IMR-90 (cell line): ENCODE data around the gene DYNLRB2. TPM values are rescaled to one million over a fixed set of nuclear protein-coding genes. Genes with fewer than 3 reads are reported as not detected.

ENCODE experiments used
- ATAC-seq: fragments of 200-7000 bp; cut with Tn5 transposase; 2 replicates; pipeline ENCODE4 v1.9.1; 2020; ENCODE audit warnings: low read depth, mild to moderate bottlenecking, moderate library complexity
- BruUV-seq: library from RNA; stranded (reverse); fragments of 400-500 nt; replicated peaks from 2 replicates; lab custom pipeline; 2021; lab: Mats Ljungman, UMichigan
- CTCF ChIA-PET: fragments of 300-600 bp; formaldehyde crosslinking; extraction: SDS; loops from one replicate; lab custom pipeline; 2021; ENCODE audit warnings: antibody characterized with exemption; lab: Yijun Ruan, JAX
- POLR2A ChIA-PET: fragments of 300-600 bp; sonication (Branson Sonifier 250); formaldehyde crosslinking; loops from one replicate; lab custom pipeline; 2022; ENCODE audit warnings: antibody characterized with exemption; ENCODE audit not compliant: unreplicated experiment; lab: Charles Lee
- DNase-seq: peaks from one replicate; pipeline ENCODE4 v3.0.0; 2013
- H2AFZ ChIP-seq: replicated peaks from 2 replicates; pipeline ENCODE3; 2013; ENCODE audit warnings: low read length, mild to moderate bottlenecking; ENCODE audit not compliant: poor library complexity
- H2AK5ac ChIP-seq: 2 replicates; pipeline ENCODE4 v1.6.1; 2013; ENCODE audit warnings: low read depth, low read length, inconsistent platforms
- H2AK9ac ChIP-seq: replicated peaks from 2 replicates; pipeline ENCODE3; 2013; ENCODE audit warnings: mild to moderate bottlenecking, low read depth, low read length, moderate library complexity; ENCODE audit not compliant: poor library complexity
- H2BK120ac ChIP-seq: 2 replicates; pipeline ENCODE4 v1.6.1; 2013; ENCODE audit warnings: low read depth, low read length, inconsistent platforms
- H2BK15ac ChIP-seq: 3 replicates; pipeline ENCODE4 v1.6.1; 2013; ENCODE audit warnings: low read depth, low read length, inconsistent platforms
- H2BK20ac ChIP-seq: 2 replicates; pipeline ENCODE4 v1.6.1; 2013; ENCODE audit warnings: low read depth, mild to moderate bottlenecking, inconsistent platforms, low read length, moderate library complexity
- H2BK5ac ChIP-seq: 2 replicates; pipeline ENCODE4 v1.6.1; 2013; ENCODE audit warnings: mild to moderate bottlenecking, low read depth, low read length, inconsistent platforms; ENCODE audit not compliant: poor library complexity, severe bottlenecking
- H3K14ac ChIP-seq: replicated peaks from 2 replicates; pipeline ENCODE4 v1.6.1; 2013; ENCODE audit warnings: low read depth, low read length, inconsistent platforms
- H3K18ac ChIP-seq: 2 replicates; pipeline ENCODE4 v1.6.1; 2013; ENCODE audit warnings: low read depth, low read length, control low read depth
- H3K23ac ChIP-seq: 2 replicates; pipeline ENCODE4 v1.6.1; 2013; ENCODE audit warnings: low read depth, low read length, inconsistent platforms
- H3K27ac ChIP-seq: 2 replicates; pipeline ENCODE4 v1.5.1; 2013; ENCODE audit warnings: mild to moderate bottlenecking, control low read depth, low read length; ENCODE audit not compliant: insufficient read depth
- H3K27me3 ChIP-seq: 2 replicates; pipeline ENCODE4 v1.6.1; 2013; ENCODE audit warnings: low read length; ENCODE audit not compliant: control insufficient read depth, insufficient read depth
- H3K36me3 ChIP-seq: 2 replicates; pipeline ENCODE4 v1.6.1; 2013; ENCODE audit warnings: low read length, mixed read lengths; ENCODE audit not compliant: control insufficient read depth, insufficient read depth
- H3K4ac ChIP-seq: 2 replicates; pipeline ENCODE4 v1.6.1; 2013; ENCODE audit warnings: low read depth, low read length, inconsistent platforms
- H3K4me1 ChIP-seq: 2 replicates; pipeline ENCODE4 v1.6.1; 2013; ENCODE audit warnings: low read length, mixed read lengths; ENCODE audit not compliant: control insufficient read depth, insufficient read depth
- H3K4me2 ChIP-seq: 2 replicates; pipeline ENCODE4 v1.6.1; 2013; ENCODE audit warnings: low read depth, mild to moderate bottlenecking, control low read depth, low read length, moderate library complexity
- H3K4me3 ChIP-seq: 2 replicates; pipeline ENCODE4 v1.5.1; 2013; ENCODE audit warnings: low read depth, mild to moderate bottlenecking, control low read depth, low read length, moderate library complexity; ENCODE audit not compliant: insufficient read depth
- H3K56ac ChIP-seq: 2 replicates; pipeline ENCODE4 v1.6.1; 2013; ENCODE audit warnings: low read length, inconsistent platforms; ENCODE audit not compliant: insufficient read depth; ENCODE audit errors: extremely low read depth
- H3K79me1 ChIP-seq, 2 experiments: 2 replicates each; pipeline ENCODE4 v1.6.1; 2013; ENCODE audit warnings: low read length in 2 of 2, inconsistent platforms in 1 of 2, low read depth in 1 of 2
- H3K9ac ChIP-seq: 2 replicates; pipeline ENCODE4 v1.6.1; 2013; ENCODE audit warnings: low read depth, low read length, control low read depth
- H3K9me1 ChIP-seq: 2 replicates; pipeline ENCODE4 v1.6.1; 2013; ENCODE audit warnings: low read length, inconsistent platforms; ENCODE audit not compliant: insufficient read depth
- H3K9me3 ChIP-seq: 2 replicates; pipeline ENCODE4 v1.6.1; 2013; ENCODE audit warnings: low read length; ENCODE audit not compliant: control insufficient read depth, insufficient read depth
- H4K20me1 ChIP-seq: 2 replicates; pipeline ENCODE4 v1.6.1; 2013; ENCODE audit warnings: low read length, inconsistent platforms; ENCODE audit not compliant: insufficient read depth
- H4K5ac ChIP-seq: 2 replicates; pipeline ENCODE4 v1.6.1; 2013; ENCODE audit warnings: mild to moderate bottlenecking, low read depth, low read length, control low read depth
- H4K8ac ChIP-seq, 2 experiments: 2 replicates each; pipeline ENCODE4 v1.6.1; 2013; ENCODE audit warnings: low read depth in 2 of 2, low read length in 2 of 2, control low read depth in 1 of 2, inconsistent platforms in 1 of 2
- H4K91ac ChIP-seq: 2 replicates; pipeline ENCODE4 v1.6.1; 2013; ENCODE audit warnings: low read depth, low read length, inconsistent platforms; ENCODE audit not compliant: insufficient read depth
- BHLHE40 ChIP-seq: fragments of 150-350 bp; IDR thresholded peaks from 2 replicates; pipeline ENCODE4 v1.6.1; 2016; ENCODE audit warnings: mild to moderate bottlenecking, low read depth, low read length
- CEBPB ChIP-seq: IDR thresholded peaks from 2 replicates; pipeline ENCODE4 v1.6.1; 2012; ENCODE audit warnings: low read depth, low read length, improper control_type of control experiment
- CHD1 ChIP-seq: IDR thresholded peaks from 2 replicates; pipeline ENCODE4 v1.6.1; 2012; ENCODE audit warnings: low read depth, low read length, improper control_type of control experiment
- FOS ChIP-seq: fragments of 150-350 bp; IDR thresholded peaks from 2 replicates; pipeline ENCODE4 v1.6.1; 2016; ENCODE audit warnings: low read depth, low read length
- MAFK ChIP-seq: IDR thresholded peaks from 2 replicates; pipeline ENCODE4 v1.6.1; 2012; ENCODE audit warnings: low read depth, low read length, improper control_type of control experiment
- MAZ ChIP-seq: IDR thresholded peaks from 2 replicates; pipeline ENCODE4 v1.6.1; 2012; ENCODE audit warnings: low read depth, mild to moderate bottlenecking, low read length, improper control_type of control experiment, moderate library complexity, borderline replicate concordance
- MXI1 ChIP-seq: IDR thresholded peaks from 2 replicates; pipeline ENCODE4 v1.6.1; 2012; ENCODE audit warnings: low read depth, mild to moderate bottlenecking, low read length, moderate library complexity, borderline replicate concordance
- NFE2L2 ChIP-seq: fragments of 150-350 bp; IDR thresholded peaks from 2 replicates; pipeline ENCODE4 v1.6.1; 2016; ENCODE audit warnings: low read depth, mild to moderate bottlenecking, low read length
- POLR2A ChIP-seq: IDR thresholded peaks from 2 replicates; pipeline ENCODE4 v1.6.1; 2012; ENCODE audit warnings: mild to moderate bottlenecking, low read depth, low read length
- RAD21 ChIP-seq: IDR thresholded peaks from 2 replicates; pipeline ENCODE4 v1.6.1; 2012; ENCODE audit warnings: low read length, improper control_type of control experiment
- RCOR1 ChIP-seq: IDR thresholded peaks from 2 replicates; pipeline ENCODE4 v1.6.1; 2012; ENCODE audit warnings: mild to moderate bottlenecking, low read length, improper control_type of control experiment; ENCODE audit not compliant: insufficient replicate concordance
- RFX5 ChIP-seq: IDR thresholded peaks from 2 replicates; pipeline ENCODE4 v1.8.0; 2012; ENCODE audit warnings: low read depth, mild to moderate bottlenecking, low read length, moderate library complexity
- SMC3 ChIP-seq: fragments of 150-350 bp; IDR thresholded peaks from 2 replicates; pipeline ENCODE4 v1.6.1; 2016; ENCODE audit warnings: low read depth, mild to moderate bottlenecking, antibody characterized with exemption, low read length, moderate library complexity
- WGBS, 2 experiments: methylation state at CpG; one replicate each; pipeline versions ENCODE4 v1.1.5 to v1.1.7; 2013; ENCODE audit warnings: missing lambda C conversion rate in 2 of 2; ENCODE audit not compliant: insufficient read length in 1 of 2; ENCODE audit errors: extremely low coverage in 2 of 2; 5-methylcytosine and 5-hydroxymethylcytosine counted together
- dilution Hi-C: fragments of 300-500 bp; cut with HindIII; formaldehyde crosslinking; loops from one replicate; pipeline ENCODE4 v1.14.3; 2018; ENCODE audit warnings: low sequenced_read_pairs; ENCODE audit not compliant: unreplicated experiment
- in situ Hi-C: fragments of 300-500 bp; cut with MboI; formaldehyde crosslinking; loops from 3 replicates; pipeline ENCODE4 v1.14.3; 2019; ENCODE audit warnings: low sequenced_read_pairs, inconsistent platforms, mixed read lengths
- intact Hi-C: fragments of 100-400 bp; cut with micrococcal nuclease; formaldehyde crosslinking; loops from 2 replicates; pipeline ENCODE4 v1.10.0; 2022
- polyA plus RNA-seq, 3 experiments: library from polyadenylated mRNA; depleted of rRNA; stranded (reverse); fragments of >200 nt; gene quantifications; 2 replicates each; pipeline ENCODE4 v1.2.3, GENCODE V29; 2012; ENCODE audit warnings: low replicate concordance in 1 of 3
- total RNA-seq: library from RNA; depleted of rRNA; stranded (reverse); fragments of >200 nt; gene quantifications from 2 replicates; pipeline ENCODE4 v1.2.3, GENCODE V29; 2012
- TF ChIP-seq, protein P1 (sequence below): fragments of 150-350 bp; IDR thresholded peaks from 2 replicates; pipeline ENCODE4 v1.6.1; 2017; ENCODE audit warnings: mild to moderate bottlenecking, antibody characterized with exemption, low read length, low read depth
- TF ChIP-seq, protein P2 (sequence below): conservative IDR thresholded peaks from 2 replicates; pipeline ENCODE4 v1.5.1; 2012; ENCODE audit warnings: mild to moderate bottlenecking, low read depth, low read length, improper control_type of control experiment
- TF ChIP-seq, protein P3 (sequence below): fragments of 150-350 bp; IDR thresholded peaks from 2 replicates; pipeline ENCODE4 v1.6.1; 2016; ENCODE audit warnings: low read depth, mild to moderate bottlenecking, low read length, moderate library complexity, borderline replicate concordance

Gene DYNLRB2
- total and polyA plus RNA-seq, 2 of the 4 experiments (the other 2 are of a cell fraction), result not detected

DNA sequence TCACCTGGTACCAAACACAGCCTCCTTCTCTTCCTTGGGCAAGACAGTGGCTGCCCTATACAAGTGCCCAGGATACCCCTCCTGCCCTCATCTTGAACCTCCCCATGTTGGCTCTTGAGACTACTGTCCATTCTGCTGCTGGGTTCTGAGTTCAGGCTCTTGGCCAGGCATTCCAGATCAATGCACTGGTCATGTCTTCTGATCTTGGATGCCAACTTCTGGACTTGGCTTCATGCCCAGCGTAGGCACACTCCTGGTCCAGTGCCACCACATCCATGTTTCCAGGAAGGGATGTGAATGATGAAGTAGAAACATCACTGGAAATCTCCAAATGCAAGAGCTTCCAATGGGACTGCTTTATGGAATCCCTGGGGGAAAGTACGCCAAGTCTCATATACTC, 51.5 kb downstream of the DYNLRB2 start:
- Histone ChIP-seq H3K18ac (no peak overlapping the region), H2AFZ (no peak overlapping the region), H3K23ac (no peak overlapping the region), H3K56ac (no peak overlapping the region), H2BK15ac (no peak overlapping the region), H4K8ac (no peak overlapping the region), H3K9me1 (no peaks in the 10 kb centered on the region), H2AK5ac (no peak overlapping the region), H3K4me1 (no peaks in the 10 kb centered on the region), H2BK120ac (no peak overlapping the region), H4K5ac (no peak overlapping the region), H3K79me1 (no peaks in the 10 kb centered on the region), H3K36me3 (no peaks in the 10 kb centered on the region), H3K9me3 (peaks cover 3% of the 10 kb centered on the region; the same call in 1 of the 2 replicates), H2BK5ac (no peak overlapping the region), H2BK20ac (no peak overlapping the region), H3K4me2 (no peak overlapping the region), H3K9ac (no peak overlapping the region), H4K91ac (no peak overlapping the region), H3K4ac (no peak overlapping the region), H3K27ac (no peak overlapping the region), H3K14ac (no peak overlapping the region), H3K4me3 (no peak overlapping the region), H3K27me3 (no peaks in the 10 kb centered on the region), H4K20me1 (no peaks in the 10 kb centered on the region), H2AK9ac (no peak overlapping the region)
- no CpG with 5 or more reads among the region's 2 CpGs for WGBS, 2 experiments
- no peak for ATAC-seq
- dilution Hi-C loops, result no loop called here
- in situ Hi-C loops, result no loop called here
- TF ChIP-seq CHD1 (no peak), NFE2L2 (no peak), CEBPB (no peak), SMC3 (no peak), MXI1 (no peak), FOS (no peak), BHLHE40 (no peak), MAZ (no peak), RCOR1 (no peak), RAD21 (no peak), RFX5 (no peak), POLR2A (no peak), MAFK (no peak)
- TF ChIP-seq, protein P1, sequence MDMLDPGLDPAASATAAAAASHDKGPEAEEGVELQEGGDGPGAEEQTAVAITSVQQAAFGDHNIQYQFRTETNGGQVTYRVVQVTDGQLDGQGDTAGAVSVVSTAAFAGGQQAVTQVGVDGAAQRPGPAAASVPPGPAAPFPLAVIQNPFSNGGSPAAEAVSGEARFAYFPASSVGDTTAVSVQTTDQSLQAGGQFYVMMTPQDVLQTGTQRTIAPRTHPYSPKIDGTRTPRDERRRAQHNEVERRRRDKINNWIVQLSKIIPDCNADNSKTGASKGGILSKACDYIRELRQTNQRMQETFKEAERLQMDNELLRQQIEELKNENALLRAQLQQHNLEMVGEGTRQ, result no peak
- TF ChIP-seq, protein P2, sequence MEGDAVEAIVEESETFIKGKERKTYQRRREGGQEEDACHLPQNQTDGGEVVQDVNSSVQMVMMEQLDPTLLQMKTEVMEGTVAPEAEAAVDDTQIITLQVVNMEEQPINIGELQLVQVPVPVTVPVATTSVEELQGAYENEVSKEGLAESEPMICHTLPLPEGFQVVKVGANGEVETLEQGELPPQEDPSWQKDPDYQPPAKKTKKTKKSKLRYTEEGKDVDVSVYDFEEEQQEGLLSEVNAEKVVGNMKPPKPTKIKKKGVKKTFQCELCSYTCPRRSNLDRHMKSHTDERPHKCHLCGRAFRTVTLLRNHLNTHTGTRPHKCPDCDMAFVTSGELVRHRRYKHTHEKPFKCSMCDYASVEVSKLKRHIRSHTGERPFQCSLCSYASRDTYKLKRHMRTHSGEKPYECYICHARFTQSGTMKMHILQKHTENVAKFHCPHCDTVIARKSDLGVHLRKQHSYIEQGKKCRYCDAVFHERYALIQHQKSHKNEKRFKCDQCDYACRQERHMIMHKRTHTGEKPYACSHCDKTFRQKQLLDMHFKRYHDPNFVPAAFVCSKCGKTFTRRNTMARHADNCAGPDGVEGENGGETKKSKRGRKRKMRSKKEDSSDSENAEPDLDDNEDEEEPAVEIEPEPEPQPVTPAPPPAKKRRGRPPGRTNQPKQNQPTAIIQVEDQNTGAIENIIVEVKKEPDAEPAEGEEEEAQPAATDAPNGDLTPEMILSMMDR, result no peak
- TF ChIP-seq, protein P3, sequence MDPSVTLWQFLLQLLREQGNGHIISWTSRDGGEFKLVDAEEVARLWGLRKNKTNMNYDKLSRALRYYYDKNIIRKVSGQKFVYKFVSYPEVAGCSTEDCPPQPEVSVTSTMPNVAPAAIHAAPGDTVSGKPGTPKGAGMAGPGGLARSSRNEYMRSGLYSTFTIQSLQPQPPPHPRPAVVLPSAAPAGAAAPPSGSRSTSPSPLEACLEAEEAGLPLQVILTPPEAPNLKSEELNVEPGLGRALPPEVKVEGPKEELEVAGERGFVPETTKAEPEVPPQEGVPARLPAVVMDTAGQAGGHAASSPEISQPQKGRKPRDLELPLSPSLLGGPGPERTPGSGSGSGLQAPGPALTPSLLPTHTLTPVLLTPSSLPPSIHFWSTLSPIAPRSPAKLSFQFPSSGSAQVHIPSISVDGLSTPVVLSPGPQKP, result no peak
- intact Hi-C loops, result no loop called here
- no TSS peak for BruUV-seq
- DNase-seq, result no peak
- ChIA-PET POLR2A (no interaction called here), CTCF (interaction anchor here (0.7 kb wide), 1 partner anchor 31 kb away, joined by 3 read pairs; no protein-coding TSS in a partner anchor)
